Chondrocyte (in vitro differentiated cells): ENCODE results near the gene CBX7. TPM values are rescaled to one million over a fixed set of nuclear protein-coding genes. Genes with fewer than 3 reads are reported as not detected.

Experiments used
- DNase-seq: peaks from one replicate; pipeline ENCODE4 v3.0.0; 2021; ENCODE audit warnings: mixed read lengths, low spot score
- H3K27ac Mint-ChIP-seq: one replicate; pipeline ENCODE4 v1.8.0; 2021; ENCODE audit warnings: mild to moderate bottlenecking, moderate library complexity, mixed read lengths; ENCODE audit not compliant: unreplicated experiment
- H3K27me3 Mint-ChIP-seq: 2 replicates; pipeline ENCODE4 v1.8.0; 2021; ENCODE audit warnings: low read depth, mixed read lengths
- H3K36me3 Mint-ChIP-seq: 2 replicates; pipeline ENCODE4 v1.8.0; 2021; ENCODE audit warnings: low read depth, mixed read lengths
- H3K4me1 Mint-ChIP-seq: 2 replicates; pipeline ENCODE4 v1.8.0; 2021; ENCODE audit warnings: low read depth, mild to moderate bottlenecking, mixed read lengths
- H3K4me3 Mint-ChIP-seq: one replicate; pipeline ENCODE4 v1.8.0; 2021; ENCODE audit warnings: mild to moderate bottlenecking, moderate library complexity, mixed read lengths; ENCODE audit not compliant: unreplicated experiment
- H3K9me3 Mint-ChIP-seq: 2 replicates; pipeline ENCODE4 v1.8.0; 2021; ENCODE audit warnings: low read depth, mixed read lengths
- total RNA-seq: library from RNA; stranded (reverse); gene quantifications from 3 replicates; pipeline ENCODE4 v1.2.1, GENCODE V29; 2021
- TF ChIP-seq, protein P1 (sequence below): fragments of 200-600 bp; sonication (generic); IDR thresholded peaks from 2 replicates; pipeline ENCODE4 v1.5.0; 2021; ENCODE audit warnings: antibody characterized with exemption, mild to moderate bottlenecking, moderate library complexity

Gene CBX7
- total RNA-seq, 1 donor from 2014 or later: 4.7 TPM

DNA sequence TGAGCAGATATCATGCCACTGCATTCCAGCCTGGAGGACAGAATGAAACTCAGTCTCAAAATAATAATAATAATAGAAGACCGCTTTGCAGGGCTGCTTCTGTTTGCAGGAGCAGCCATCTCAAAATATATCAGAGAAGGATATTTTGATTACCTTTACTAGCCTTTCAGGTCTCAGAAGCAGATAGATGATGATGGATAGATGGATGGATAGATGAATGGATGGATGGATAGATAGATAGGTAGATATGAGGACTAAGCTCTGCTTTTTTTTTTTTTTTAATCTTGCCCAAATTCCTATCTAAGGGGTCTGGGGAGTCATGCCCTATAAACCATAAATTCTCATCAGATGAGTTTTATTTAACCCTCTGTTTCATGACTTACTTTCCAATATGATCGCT is 36.9 kb downstream of the CBX7 start:
- Mint-ChIP-seq H3K4me1 (no peaks in the 10 kb centered on the region), H3K9me3 (no peaks in the 10 kb centered on the region), H3K27me3 (peaks cover 53% of the 10 kb centered on the region), H3K36me3 (no peaks in the 10 kb centered on the region), H3K27ac (no peak overlapping the region), H3K4me3 (no peak overlapping the region)
- DNase-seq: no peak
- TF ChIP-seq, protein P1, sequence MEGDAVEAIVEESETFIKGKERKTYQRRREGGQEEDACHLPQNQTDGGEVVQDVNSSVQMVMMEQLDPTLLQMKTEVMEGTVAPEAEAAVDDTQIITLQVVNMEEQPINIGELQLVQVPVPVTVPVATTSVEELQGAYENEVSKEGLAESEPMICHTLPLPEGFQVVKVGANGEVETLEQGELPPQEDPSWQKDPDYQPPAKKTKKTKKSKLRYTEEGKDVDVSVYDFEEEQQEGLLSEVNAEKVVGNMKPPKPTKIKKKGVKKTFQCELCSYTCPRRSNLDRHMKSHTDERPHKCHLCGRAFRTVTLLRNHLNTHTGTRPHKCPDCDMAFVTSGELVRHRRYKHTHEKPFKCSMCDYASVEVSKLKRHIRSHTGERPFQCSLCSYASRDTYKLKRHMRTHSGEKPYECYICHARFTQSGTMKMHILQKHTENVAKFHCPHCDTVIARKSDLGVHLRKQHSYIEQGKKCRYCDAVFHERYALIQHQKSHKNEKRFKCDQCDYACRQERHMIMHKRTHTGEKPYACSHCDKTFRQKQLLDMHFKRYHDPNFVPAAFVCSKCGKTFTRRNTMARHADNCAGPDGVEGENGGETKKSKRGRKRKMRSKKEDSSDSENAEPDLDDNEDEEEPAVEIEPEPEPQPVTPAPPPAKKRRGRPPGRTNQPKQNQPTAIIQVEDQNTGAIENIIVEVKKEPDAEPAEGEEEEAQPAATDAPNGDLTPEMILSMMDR: no peak

DNA sequence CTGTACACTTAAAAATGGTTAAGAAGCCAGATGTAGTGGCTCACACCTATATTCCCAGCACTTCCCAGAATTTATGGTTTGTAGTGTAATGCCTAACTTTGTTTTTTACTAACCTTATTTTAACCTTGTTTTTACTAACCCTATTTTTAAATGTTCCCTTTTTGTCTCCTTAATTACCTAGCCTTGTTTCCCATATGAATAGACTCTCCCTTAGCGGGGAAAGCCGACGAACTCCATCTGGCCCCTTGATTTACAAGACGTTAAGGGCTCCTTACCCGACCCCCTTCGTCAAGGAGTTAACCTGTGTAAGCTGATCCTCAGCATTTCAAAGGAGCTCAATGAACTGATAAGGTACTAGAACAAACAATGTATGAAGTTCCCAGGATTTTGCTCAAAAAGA is 38.4 kb downstream of the CBX7 start:
- no peak for DNase-seq
- no peak overlapping the region for H3K27ac Mint-ChIP-seq
- H3K27me3 Mint-ChIP-seq: peaks cover 54% of the 10 kb centered on the region
- no peak overlapping the region for H3K4me3 Mint-ChIP-seq
- TF ChIP-seq, protein P1: no peak
- no peaks in the 10 kb centered on the region for H3K36me3 Mint-ChIP-seq
- no peaks in the 10 kb centered on the region for H3K4me1 Mint-ChIP-seq
- no peaks in the 10 kb centered on the region for H3K9me3 Mint-ChIP-seq

DNA sequence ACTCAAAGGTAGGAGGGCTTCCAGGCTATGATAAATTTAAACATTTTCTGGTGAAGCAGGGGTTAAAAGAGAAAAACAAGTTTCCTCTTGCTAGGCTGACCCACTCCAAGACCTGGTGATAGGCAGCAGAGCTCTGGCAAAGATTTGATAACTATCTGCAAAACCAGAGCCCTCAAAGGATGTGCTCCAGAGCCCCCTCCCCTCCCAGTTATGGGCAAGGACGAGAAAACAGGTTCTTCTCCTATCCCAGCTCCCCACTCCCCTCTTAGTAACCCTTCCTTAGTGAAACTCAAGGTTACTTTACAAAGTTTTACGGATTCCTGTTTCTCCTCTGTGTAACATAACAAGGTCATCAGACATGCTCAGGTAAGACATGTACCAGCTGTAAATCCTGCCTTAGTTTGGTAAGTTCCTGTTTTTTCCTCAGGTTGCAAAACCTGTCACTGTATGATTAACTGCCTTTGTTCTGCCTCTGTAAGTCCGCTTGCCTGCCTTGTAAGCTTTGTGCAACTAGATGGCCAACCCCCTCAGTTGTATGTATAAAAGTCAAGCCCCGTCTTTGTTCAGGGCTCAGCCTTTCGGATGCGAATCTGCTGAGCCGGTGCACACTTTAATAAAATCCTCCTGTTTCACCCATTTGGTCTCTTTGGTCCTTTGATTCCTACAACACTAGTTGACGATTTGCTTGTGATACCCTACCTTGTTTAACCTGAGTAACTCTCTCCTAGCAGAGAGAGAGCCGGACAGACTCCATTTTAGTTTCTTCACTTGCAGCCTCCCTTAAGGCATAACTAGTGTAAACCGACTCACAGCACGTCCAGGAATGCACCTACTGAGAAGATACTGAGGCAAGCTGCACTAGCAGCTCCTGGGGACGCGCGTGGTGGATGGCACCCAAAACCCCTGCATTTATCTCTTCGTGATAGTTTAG is 41.6 kb downstream of the CBX7 start:
- Mint-ChIP-seq H3K36me3 (no peaks in the 10 kb centered on the region), H3K4me1 (no peaks in the 10 kb centered on the region), H3K27ac (no peak overlapping the region), H3K4me3 (no peak overlapping the region), H3K27me3 (peaks cover 32% of the 10 kb centered on the region), H3K9me3 (no peaks in the 10 kb centered on the region)
- TF ChIP-seq, protein P1: no peak
- no peak for DNase-seq

DNA sequence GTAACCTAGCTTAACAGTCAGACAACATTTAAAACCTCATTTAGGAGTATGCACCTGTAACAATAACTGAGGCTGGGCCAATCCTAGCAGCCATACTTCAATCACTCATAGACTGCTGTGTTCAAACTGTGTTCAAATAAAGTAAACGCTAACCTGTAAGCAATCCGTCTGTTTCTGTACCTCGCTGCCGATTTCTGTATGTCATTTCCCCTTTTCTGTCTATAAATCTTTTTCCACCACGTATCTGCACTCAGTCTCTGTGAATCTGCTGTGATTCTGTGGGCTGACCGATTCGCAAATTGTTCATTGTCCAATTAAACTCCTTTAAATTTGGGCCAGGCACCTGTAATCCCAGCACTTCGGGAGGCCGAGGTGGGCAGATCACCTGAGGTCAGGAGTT is 43.1 kb downstream of the CBX7 start:
- Mint-ChIP-seq H3K9me3 (no peaks in the 10 kb centered on the region), H3K27ac (no peak overlapping the region), H3K4me3 (no peak overlapping the region), H3K27me3 (peaks cover 16% of the 10 kb centered on the region), H3K36me3 (no peaks in the 10 kb centered on the region), H3K4me1 (no peaks in the 10 kb centered on the region)
- TF ChIP-seq, protein P1: no peak
- DNase-seq: no peak

DNA sequence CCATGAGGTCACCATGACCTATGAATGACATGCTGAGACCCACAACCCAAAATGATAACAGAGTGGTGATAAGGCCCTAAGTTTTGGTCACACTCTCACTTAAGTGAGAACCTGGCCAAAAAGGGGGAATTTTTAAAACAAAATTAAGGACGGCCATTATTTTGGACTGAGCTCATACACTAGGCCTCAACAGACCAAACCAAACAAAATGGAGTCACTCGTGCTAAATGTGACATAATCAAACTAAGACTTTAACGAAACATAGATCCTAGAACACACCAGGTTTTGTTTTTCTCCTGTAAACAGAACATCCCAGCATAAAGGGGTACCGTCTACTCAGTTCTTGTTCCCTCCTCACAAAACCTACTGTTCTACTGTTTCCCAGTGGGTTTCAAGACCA is 44.0 kb downstream of the CBX7 start:
- no peak for DNase-seq
- Mint-ChIP-seq H3K9me3 (no peaks in the 10 kb centered on the region), H3K36me3 (no peaks in the 10 kb centered on the region), H3K27ac (no peak overlapping the region), H3K27me3 (peaks cover 9% of the 10 kb centered on the region), H3K4me3 (no peak overlapping the region), H3K4me1 (no peaks in the 10 kb centered on the region)
- TF ChIP-seq, protein P1: no peak
